Psoas muscle (tissue), 8 donors: Measurements from ENCODE around the gene ARV1. TPM values are rescaled to one million over a fixed set of nuclear protein-coding genes. Genes with fewer than 3 reads are reported as not detected.

ENCODE experiments used
- ATAC-seq, 4 donors: fragments of 200-7000 bp; cut with Tn5 transposase; one replicate each; pipeline ENCODE4 v1.9.1; 2020; ENCODE audit warnings: moderate library complexity in 3 of 4, mild to moderate bottlenecking in 2 of 4
- DNase-seq, 2 donors: peaks; one replicate each; pipeline ENCODE4 v3.0.0-alpha.2; 2020
- H3K27ac ChIP-seq: fragments of 200-600 bp; one replicate; pipeline ENCODE4 v1.8.0; 2022
- H3K27me3 ChIP-seq, 3 donors: fragments of 200-600 bp in 1 of 3; one replicate each; pipeline versions ENCODE4 v1.6.1 to v1.8.0; 2013 to 2022; ENCODE audit warnings: low read length in 2 of 3, mild to moderate bottlenecking in 2 of 3, moderate library complexity in 1 of 3; ENCODE audit not compliant: insufficient read depth in 3 of 3
- H3K36me3 ChIP-seq, 2 donors: fragments of 200-600 bp in 1 of 2; one replicate each; pipeline versions ENCODE4 v1.6.1 to v1.8.0; 2013 to 2022; ENCODE audit warnings: low read depth in 1 of 2, mild to moderate bottlenecking in 1 of 2, moderate library complexity in 1 of 2; ENCODE audit not compliant: insufficient read depth in 1 of 2
- H3K4me1 ChIP-seq: fragments of 200-600 bp; one replicate; pipeline ENCODE4 v1.8.0; 2022
- H3K4me3 ChIP-seq: fragments of 200-600 bp; one replicate; pipeline ENCODE4 v1.8.0; 2022; ENCODE audit warnings: mild to moderate bottlenecking
- H3K9me3 ChIP-seq: fragments of 200-600 bp; one replicate; pipeline ENCODE4 v1.8.0; 2022
- WGBS, 3 donors: extraction: QIAGEN DNeasy Blood & Tissue Kit; methylation state at CpG; one replicate each; pipeline versions ENCODE4 v1.1.6 to v1.1.7; 2013; 5-methylcytosine and 5-hydroxymethylcytosine counted together
- intact Hi-C, 2 donors: fragments of 100-400 bp; cut with DNase I; formaldehyde crosslinking; loops; one replicate each; pipeline versions ENCODE4 v1.11.0 to v1.14.2; 2022
- polyA plus RNA-seq, 3 donors: library from polyadenylated mRNA; stranded (reverse); fragments of 200-250 nt; gene quantifications; one replicate each; pipeline ENCODE4 v1.2.3, GENCODE V29; 2013
- total RNA-seq, 4 donors: library from RNA; stranded (reverse); fragmentation: NEBNext Ultra II Directional in 2 of 4; extraction: Animal tissue kit (Norgen Biotek cat#: 25700) in 2 of 4; gene quantifications; one replicate each; pipeline versions ENCODE4 v1.2.1 to v1.2.4, GENCODE V29; 2021 to 2023
- TF ChIP-seq, protein P1 (sequence below): fragments of 200-600 bp; IDR thresholded peaks from one replicate; pipeline ENCODE4 v1.8.0; 2022; ENCODE audit warnings: antibody characterized with exemption
- donor health status: healthy with polysubstance abuse.
- donor health status: DM: no; HTN: no; CAD: no; lungs with moderate emphysema.
- donor health status: Bipolar disorder and iron deficiency.
- donor health status: healthy.
- donor health status: DM: yes; HTN: yes; CAD: no.
- donor health status: DM: no; HTN: no; CAD: no.
- donor health status: DM: no; HTN: no; CAD: no.
- donor health status: DM: yes; HTN: yes; CAD: no.

The ARV1 gene
- total and polyA plus RNA-seq, 7 donors = 7.9 to 22.5 (median 13.9) TPM

DNA sequence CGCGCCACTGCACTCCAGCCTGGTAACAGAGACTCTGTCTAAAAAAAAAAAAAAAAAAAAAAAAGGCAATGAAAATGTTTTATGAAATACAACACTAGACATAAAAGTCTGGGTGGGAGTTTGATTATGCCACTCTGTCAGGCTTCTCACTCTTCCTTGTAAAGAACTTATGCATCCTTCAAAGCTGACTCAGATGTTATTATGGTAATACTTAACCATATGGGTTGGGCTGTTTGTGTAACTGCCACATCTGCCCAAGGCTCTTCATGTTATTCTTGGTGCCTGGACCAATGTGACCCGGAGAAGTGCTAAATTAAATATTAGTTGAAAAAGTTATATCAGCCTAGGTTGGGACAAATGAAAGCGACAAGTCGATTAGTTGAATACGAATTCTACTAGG is 37.3 kb downstream of the ARV1 start:
- no peaks in the 10 kb centered on the region for H3K4me1 ChIP-seq
- ATAC-seq (no peak), DNase-seq (no peak)
- intact Hi-C loops = no loop called here
- TF ChIP-seq, protein P1, sequence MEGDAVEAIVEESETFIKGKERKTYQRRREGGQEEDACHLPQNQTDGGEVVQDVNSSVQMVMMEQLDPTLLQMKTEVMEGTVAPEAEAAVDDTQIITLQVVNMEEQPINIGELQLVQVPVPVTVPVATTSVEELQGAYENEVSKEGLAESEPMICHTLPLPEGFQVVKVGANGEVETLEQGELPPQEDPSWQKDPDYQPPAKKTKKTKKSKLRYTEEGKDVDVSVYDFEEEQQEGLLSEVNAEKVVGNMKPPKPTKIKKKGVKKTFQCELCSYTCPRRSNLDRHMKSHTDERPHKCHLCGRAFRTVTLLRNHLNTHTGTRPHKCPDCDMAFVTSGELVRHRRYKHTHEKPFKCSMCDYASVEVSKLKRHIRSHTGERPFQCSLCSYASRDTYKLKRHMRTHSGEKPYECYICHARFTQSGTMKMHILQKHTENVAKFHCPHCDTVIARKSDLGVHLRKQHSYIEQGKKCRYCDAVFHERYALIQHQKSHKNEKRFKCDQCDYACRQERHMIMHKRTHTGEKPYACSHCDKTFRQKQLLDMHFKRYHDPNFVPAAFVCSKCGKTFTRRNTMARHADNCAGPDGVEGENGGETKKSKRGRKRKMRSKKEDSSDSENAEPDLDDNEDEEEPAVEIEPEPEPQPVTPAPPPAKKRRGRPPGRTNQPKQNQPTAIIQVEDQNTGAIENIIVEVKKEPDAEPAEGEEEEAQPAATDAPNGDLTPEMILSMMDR = no peak
- no peak overlapping the region for H3K27ac ChIP-seq
- no peaks in the 10 kb centered on the region for H3K36me3 ChIP-seq
- no peaks in the 10 kb centered on the region for H3K9me3 ChIP-seq
- H3K27me3 ChIP-seq = peaks cover 0 to 6% (median 0%) of the 10 kb centered on the region in 3 donors
- WGBS, 3 donors = 92 to 94% (median 94%) methylated on average over 6 of the region's 6 CpGs
- no peak overlapping the region for H3K4me3 ChIP-seq

DNA sequence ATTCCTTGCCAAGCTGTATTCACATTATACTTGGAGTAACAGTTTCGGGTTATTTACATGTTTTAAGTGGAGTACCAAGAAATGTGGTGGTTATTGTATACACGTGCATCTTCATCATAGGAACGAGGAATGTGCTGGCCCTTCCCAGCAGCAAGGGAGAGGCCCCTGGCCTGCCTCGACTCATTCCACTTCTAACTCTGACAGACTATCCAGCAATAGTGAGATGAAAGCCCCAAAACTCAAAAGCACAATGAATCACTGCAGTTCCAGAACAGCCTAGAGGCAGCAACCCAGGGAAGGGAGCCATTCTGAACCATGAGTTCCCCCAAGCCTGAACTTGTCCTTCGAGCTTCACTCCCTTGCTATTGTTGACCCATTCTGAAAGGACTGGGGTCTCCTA is 38.1 kb downstream of the ARV1 start:
- no peak for ATAC-seq
- Histone ChIP-seq H3K9me3 (no peaks in the 10 kb centered on the region), H3K4me1 (no peaks in the 10 kb centered on the region), H3K4me3 (no peak overlapping the region), H3K27ac (no peak overlapping the region), H3K36me3 (no peaks in the 10 kb centered on the region), H3K27me3 (peaks cover 0 to 6% (median 0%) of the 10 kb centered on the region in 3 donors)
- intact Hi-C loops = no loop called here
- TF ChIP-seq, protein P1 = no peak
- DNase-seq = no peak
- WGBS, 3 donors = 88 to 92% (median 90%) methylated on average over 5 of the region's 5 CpGs

DNA sequence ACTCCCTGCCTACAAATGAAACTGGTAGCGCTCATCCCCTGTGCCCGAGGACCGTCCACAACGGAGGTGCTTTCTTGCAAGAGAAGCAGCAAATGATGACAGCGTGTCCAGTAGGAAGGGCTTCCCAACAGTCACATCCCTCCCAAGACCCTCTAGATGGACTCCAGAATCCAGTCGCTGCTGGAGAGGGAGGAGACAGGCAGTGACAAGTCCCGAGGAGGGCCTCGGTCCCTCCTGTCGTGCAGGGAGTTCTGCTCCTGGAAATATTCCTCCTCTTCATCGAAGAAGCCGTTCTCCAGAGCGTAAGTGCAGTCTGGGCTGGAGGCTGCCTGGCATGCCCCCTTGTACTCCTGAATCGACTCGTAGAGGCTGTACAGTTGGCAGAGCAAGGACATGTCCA is 40.8 kb downstream of the ARV1 start:
- 74 to 83% (median 78%) methylated on average over 14 of the region's 14 CpGs for WGBS, 3 donors
- no peak for ATAC-seq
- Histone ChIP-seq H3K9me3 (no peaks in the 10 kb centered on the region), H3K36me3 (no peaks in the 10 kb centered on the region), H3K27me3 (peaks cover 0 to 6% (median 0%) of the 10 kb centered on the region in 3 donors), H3K27ac (no peak overlapping the region), H3K4me3 (no peak overlapping the region), H3K4me1 (no peaks in the 10 kb centered on the region)
- intact Hi-C loops = no loop called here
- TF ChIP-seq, protein P1 = no peak
- no peak for DNase-seq

DNA sequence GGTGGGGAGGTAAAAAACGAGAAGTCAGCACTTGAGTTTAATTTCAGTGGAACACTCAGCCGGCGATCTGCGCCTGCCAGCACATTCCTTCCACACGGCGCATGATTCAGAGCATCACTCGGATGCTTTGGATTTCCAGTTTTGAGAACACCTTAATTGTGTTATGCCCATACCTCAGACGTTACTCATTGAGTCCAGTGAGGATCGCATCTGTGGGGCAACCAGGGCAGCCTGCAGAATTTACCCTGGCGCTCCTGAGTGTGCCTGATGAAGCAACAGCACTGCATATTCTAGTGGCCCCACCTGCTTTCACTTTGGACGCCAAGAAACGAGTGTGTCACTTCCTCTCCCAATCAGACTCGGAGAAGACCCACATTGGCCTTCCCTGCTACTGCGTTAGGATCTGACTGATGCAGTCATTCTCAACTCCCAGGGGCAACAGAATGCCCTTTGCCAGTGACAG is 41.3 kb downstream of the ARV1 start:
- ATAC-seq (peak in 3 of 4 donors; percentile 44 to 54 (median 51)), DNase-seq (no peak)
- TF ChIP-seq, protein P1 = no peak
- H3K4me1 ChIP-seq = no peaks in the 10 kb centered on the region
- no peaks in the 10 kb centered on the region for H3K36me3 ChIP-seq
- H3K4me3 ChIP-seq = no peak overlapping the region
- intact Hi-C loops = no loop called here
- no peaks in the 10 kb centered on the region for H3K9me3 ChIP-seq
- H3K27ac ChIP-seq = no peak overlapping the region
- peaks cover 0 to 6% (median 0%) of the 10 kb centered on the region in 3 donors for H3K27me3 ChIP-seq
- whole genome bisulfite sequencing, 3 donors = 41 to 62% (median 45%) methylated on average over 14 of the region's 14 CpGs

DNA sequence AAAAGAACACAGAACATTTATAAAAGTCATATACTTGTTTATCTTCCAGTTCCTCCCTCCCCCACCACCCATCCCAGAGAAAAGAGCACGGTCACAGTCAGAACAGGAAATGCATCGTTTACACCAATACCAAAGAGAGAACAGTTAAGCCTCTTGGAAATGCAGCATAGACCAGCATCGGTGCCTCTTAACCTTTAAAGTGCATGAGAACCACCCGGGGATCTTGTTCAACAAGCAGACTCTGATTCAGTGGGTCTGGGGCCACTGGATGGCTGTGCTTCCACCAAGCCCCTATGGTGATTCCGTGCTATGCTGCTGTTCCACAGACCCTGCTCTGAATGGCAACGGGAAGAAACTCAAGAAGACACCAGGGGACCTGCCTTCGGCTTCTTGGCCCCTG is 41.9 kb downstream of the ARV1 start:
- H3K9me3 ChIP-seq = no peaks in the 10 kb centered on the region
- no peaks in the 10 kb centered on the region for H3K36me3 ChIP-seq
- no peak overlapping the region for H3K4me3 ChIP-seq
- TF ChIP-seq, protein P1 = no peak
- WGBS, 3 donors = 37 to 44% (median 40%) methylated on average over 7 of the region's 7 CpGs
- H3K4me1 ChIP-seq = no peaks in the 10 kb centered on the region
- ATAC-seq (peak in 1 of 4 donors; percentile 33), DNase-seq (no peak)
- no peak overlapping the region for H3K27ac ChIP-seq
- intact Hi-C loops = no loop called here
- H3K27me3 ChIP-seq = peaks cover 0 to 6% (median 0%) of the 10 kb centered on the region in 3 donors
